ENCODE measurements around the gene KCP.

The KCP gene

DNA sequence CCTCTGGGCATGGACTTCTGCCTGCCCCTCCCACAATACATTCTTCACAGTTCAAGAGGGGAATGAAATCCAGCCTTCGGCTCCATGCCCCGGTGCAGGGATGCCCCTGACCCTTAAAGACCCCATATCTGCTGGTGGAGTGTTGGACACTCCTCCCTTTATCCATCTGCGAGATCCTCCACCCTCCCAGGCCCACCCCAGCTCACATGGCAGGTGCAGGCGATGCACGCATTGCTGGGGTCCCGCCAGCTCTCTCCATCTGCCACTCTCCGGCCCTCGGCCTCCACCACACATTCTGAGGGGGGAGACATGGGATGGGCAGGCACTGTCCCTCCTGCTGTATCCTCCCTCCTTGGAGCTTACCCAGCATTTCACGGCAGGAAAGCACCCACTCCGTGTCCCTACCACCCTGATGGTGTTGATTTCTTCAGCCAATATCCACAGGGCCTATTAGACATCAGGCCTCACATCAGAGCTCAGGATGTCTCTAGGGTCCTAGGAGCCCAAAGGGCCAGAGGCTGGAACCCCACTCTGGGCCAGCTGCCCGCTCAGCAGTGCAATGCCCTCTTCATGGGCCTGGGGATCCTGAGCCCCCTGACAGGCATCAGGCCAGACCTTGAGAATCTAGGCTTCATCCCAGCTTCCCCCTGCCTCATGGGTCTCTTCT lies 29.6 kb downstream of the KCP start:
- TF ChIP-seq POLR2AphosphoS5 (IDR thresholded peaks at IDR 0.05; ENCODE audit: low read depth, low read length) (no peak), TAF1 (IDR thresholded peaks at IDR 0.05; ENCODE audit: borderline replicate concordance, low read depth, low read length) (no peak), POLR2A (IDR thresholded peaks at IDR 0.05; ENCODE audit: low read depth, low read length) (no peak)
- no peak for FAIRE-seq
- DNase-seq (ENCODE audit: insufficient read length): no peak

GRCh38 chr7:128879939-128880746 lies 30.4 kb downstream of the KCP start:
- FAIRE-seq (no peak), DNase-seq (ENCODE audit: insufficient read length) (no peak)
- no peak for TF ChIP-seq TAF1 (IDR thresholded peaks at IDR 0.05; ENCODE audit: borderline replicate concordance, low read depth, low read length)
- TF ChIP-seq POLR2AphosphoS5 (IDR thresholded peaks at IDR 0.05; ENCODE audit: low read depth, low read length): no peak
- no peak for TF ChIP-seq POLR2A (IDR thresholded peaks at IDR 0.05; ENCODE audit: low read depth, low read length)

- FAIRE-seq: no peak
- DNase-seq (ENCODE audit: insufficient read length): no peak
- TF ChIP-seq POLR2A (IDR thresholded peaks at IDR 0.05; ENCODE audit: low read depth, low read length) (no peak), TAF1 (IDR thresholded peaks at IDR 0.05; ENCODE audit: borderline replicate concordance, low read depth, low read length) (no peak)
Measured at GRCh38 chr7:128879461-128879938, 31.0 kb downstream of the KCP start.

GRCh38 chr7:128878226-128879105 lies 32.0 kb downstream of the KCP start:
- FAIRE-seq: no peak
- DNase-seq (ENCODE audit: insufficient read length): no peak
- TF ChIP-seq POLR2AphosphoS5 (IDR thresholded peaks at IDR 0.05; ENCODE audit: low read depth, low read length) (no peak), POLR2A (IDR thresholded peaks at IDR 0.05; ENCODE audit: low read depth, low read length) (no peak), TAF1 (IDR thresholded peaks at IDR 0.05; ENCODE audit: borderline replicate concordance, low read depth, low read length) (no peak)

- FAIRE-seq (no peak), DNase-seq (ENCODE audit: insufficient read length) (no peak)
- TF ChIP-seq POLR2A (IDR thresholded peaks at IDR 0.05; ENCODE audit: low read depth, low read length): no peak
- no peak for TF ChIP-seq POLR2AphosphoS5 (IDR thresholded peaks at IDR 0.05; ENCODE audit: low read depth, low read length)
- no peak for TF ChIP-seq TAF1 (IDR thresholded peaks at IDR 0.05; ENCODE audit: borderline replicate concordance, low read depth, low read length)
Measured at GRCh38 chr7:128877756-128878120, 32.8 kb downstream of the KCP start.

DNA sequence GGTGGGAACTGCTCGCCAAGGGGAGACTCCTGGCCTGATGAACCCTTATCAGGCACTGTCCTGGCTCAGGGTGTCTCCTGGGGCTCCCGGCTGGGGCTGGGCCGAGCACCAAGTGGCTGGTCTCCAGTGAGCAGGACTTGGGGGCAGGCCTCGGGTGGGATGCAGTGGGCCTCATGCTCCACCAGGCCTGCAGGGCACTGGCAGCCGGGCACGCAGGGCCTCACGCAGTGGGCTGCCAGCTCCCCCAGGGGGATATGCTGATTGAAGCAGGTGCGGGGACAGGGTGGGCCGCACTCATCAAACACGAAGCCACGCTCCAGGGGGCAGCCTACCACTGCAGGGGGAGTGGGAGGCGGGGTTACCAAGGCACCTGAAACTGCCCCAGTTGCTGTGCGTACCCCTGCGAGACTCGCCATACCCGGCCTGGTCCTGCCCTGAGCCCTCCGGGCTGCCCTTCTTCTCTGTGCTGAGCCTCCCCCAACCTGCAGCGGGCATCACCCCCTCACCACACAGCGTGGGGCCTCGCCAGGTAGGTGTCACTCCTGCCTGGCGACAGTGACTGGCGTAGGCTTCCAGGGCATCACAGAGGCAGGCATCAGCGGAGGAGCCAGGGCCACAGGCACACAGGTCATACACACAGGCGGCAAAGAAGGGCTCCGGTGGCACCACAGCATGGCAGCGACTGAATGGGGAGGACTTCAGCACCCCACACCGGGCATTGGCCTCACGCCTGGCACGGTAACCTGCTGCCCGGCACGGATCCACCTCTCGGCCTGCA lies 33.3 kb downstream of the KCP start:
- no peak for FAIRE-seq
- DNase-seq (ENCODE audit: insufficient read length): no peak
- TF ChIP-seq POLR2AphosphoS5 (IDR thresholded peaks at IDR 0.05; ENCODE audit: low read depth, low read length): no peak
- no peak for TF ChIP-seq POLR2A (IDR thresholded peaks at IDR 0.05; ENCODE audit: low read depth, low read length)
- TF ChIP-seq TAF1 (IDR thresholded peaks at IDR 0.05; ENCODE audit: borderline replicate concordance, low read depth, low read length): no peak

DNA sequence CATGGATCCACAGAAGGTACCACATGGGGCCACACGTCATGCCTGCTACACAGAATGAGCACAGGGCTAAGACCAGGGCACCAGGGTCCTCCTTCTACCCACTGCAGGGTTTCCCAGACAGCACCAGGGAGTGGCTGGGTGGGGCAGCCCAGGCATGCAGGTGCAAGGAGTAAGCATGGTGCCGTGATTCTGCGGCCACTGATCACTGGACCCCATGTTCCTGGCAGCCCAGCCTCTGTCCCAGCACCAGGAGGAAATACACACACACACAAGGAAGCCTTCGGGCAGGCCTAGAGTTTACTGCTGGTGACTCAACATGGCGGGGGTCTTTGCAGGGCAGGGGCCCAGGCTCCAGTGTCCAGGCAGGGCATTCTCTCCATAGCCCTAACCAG lies 33.9 kb downstream of the KCP start:
- DNase-seq (ENCODE audit: insufficient read length): no peak
- no peak for TF ChIP-seq TAF1 (IDR thresholded peaks at IDR 0.05; ENCODE audit: borderline replicate concordance, low read depth, low read length)
- TF ChIP-seq POLR2A (IDR thresholded peaks at IDR 0.05; ENCODE audit: low read depth, low read length): no peak
- TF ChIP-seq POLR2AphosphoS5 (IDR thresholded peaks at IDR 0.05; ENCODE audit: low read depth, low read length): no peak
- no peak for FAIRE-seq

- DNase-seq (ENCODE audit: insufficient read length) (no peak), FAIRE-seq (no peak)
- TF ChIP-seq TAF1 (IDR thresholded peaks at IDR 0.05; ENCODE audit: borderline replicate concordance, low read depth, low read length) (no peak), POLR2A (IDR thresholded peaks at IDR 0.05; ENCODE audit: low read depth, low read length) (no peak), POLR2AphosphoS5 (IDR thresholded peaks at IDR 0.05; ENCODE audit: low read depth, low read length) (no peak)
Measured at GRCh38 chr7:128876127-128876526, 34.4 kb downstream of the KCP start.

- TF ChIP-seq POLR2A (IDR thresholded peaks at IDR 0.05; ENCODE audit: low read depth, low read length) (no peak), TAF1 (IDR thresholded peaks at IDR 0.05; ENCODE audit: borderline replicate concordance, low read depth, low read length) (no peak), POLR2AphosphoS5 (IDR thresholded peaks at IDR 0.05; ENCODE audit: low read depth, low read length) (no peak)
- no peak for FAIRE-seq
- DNase-seq (ENCODE audit: insufficient read length): no peak
Measured at GRCh38 chr7:128875523-128875948, 35.0 kb downstream of the KCP start.

DNA sequence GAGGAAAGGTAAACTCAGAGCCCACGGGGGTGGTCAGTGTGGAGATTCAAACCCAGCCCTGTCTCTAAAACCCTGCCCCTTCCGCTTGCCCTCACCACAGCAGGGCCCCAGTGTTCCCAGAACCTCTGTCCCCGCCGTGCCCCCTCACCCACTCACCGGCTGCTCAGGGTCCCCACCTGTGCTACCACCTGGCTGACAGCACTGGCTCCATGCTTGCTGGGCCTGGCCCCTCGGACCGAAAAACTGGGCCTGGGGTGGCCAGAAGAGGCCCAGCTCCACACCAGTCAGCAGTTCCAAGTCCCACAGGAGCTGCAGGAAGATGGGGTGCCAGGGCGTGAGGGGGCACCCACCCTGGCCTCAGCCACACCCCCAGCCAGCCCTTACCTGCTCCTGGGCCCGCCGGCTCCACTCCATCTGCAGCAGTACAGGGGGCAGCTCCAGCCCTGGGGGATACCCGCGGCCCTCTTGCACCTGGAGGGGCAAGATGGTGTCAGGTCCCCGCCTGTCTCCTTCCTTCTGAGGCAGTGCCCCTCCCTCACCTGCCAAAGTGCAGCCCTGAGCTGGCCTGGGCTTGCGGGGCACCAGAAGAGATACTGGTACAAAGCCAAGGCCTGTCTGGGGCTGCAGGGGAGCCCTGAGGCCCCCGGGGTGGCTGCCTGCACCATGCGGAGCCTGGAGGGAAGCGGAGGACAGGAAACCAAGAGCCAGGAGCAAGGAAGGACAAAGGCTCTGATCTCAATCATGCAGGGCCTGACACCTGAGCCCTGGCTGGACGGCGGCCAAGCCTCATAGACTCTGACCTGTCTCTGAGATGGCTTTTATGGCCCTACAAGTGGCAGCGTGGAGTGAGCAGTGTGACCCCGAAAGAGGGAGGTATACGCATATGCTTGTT lies 36.1 kb downstream of the KCP start:
- DNase-seq (ENCODE audit: insufficient read length): no peak
- no peak for TF ChIP-seq POLR2AphosphoS5 (IDR thresholded peaks at IDR 0.05; ENCODE audit: low read depth, low read length)
- TF ChIP-seq TAF1 (IDR thresholded peaks at IDR 0.05; ENCODE audit: borderline replicate concordance, low read depth, low read length): no peak
- no peak for TF ChIP-seq POLR2A (IDR thresholded peaks at IDR 0.05; ENCODE audit: low read depth, low read length)
- FAIRE-seq: no peak

All from GM12892 (cell line).